Measurements from ENCODE around the gene TENM4.
"Not testable (repeated sequence)": the region's sequence is repeated elsewhere in the genome, so short reads cannot be mapped to it uniquely, and the experiment has no call there.

DNA sequence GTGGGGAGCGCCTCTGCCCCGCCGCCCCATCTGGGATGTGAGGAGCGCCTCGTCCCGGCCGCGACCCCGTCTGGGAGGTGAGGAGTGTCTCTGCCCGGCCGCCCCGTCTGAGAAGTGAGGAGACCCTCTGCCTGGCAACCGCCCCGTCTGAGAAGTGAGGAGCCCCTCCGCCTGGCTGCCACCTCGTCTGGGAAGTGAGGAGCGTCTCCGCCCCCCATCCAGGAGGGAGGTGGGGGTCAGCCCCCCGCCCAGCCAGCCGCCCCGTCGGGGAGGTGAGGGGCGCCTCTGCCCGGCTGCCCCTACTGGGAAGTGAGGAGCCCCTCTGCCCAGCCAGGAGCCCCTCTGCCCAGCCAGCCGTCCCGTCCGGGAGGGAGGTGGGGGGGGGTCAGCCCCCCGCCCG lies 249.1 kb downstream of the TENM4 start:
- not testable (repeated sequence) for TF ChIP-seq CTCF (IDR thresholded peaks at IDR 0.05; ENCODE audit: borderline replicate concordance, extremely low read depth, low read length, poor library complexity, severe bottlenecking); EZH2 (IDR thresholded peaks at IDR 0.05; ENCODE audit: borderline replicate concordance, low read depth, low read length, severe bottlenecking)

Data from DND-41 (cell line).